ENCODE measurements around the gene CHP1. TPM values are rescaled to one million over a fixed set of nuclear protein-coding genes. Genes with fewer than 3 reads are reported as not detected.

CHP1 gene
- total RNA-seq, 1 experiment from 2014 or later = 97.7 TPM

GRCh38 chr15:41256103-41256502 is 25.0 kb downstream of the CHP1 start:
- no peak for TF ChIP-seq CTCF (conservative IDR thresholded peaks at IDR 0.05)
- H3K18ac ChIP-seq (ENCODE audit: insufficient read length, low read depth, low read length) = no peak overlapping the region
- no peak for DNase-seq
- no peaks in the 10 kb centered on the region for H4K20me1 ChIP-seq (ENCODE audit: control insufficient read depth, insufficient read depth, insufficient read length)
- H2BK12ac ChIP-seq (ENCODE audit: insufficient read length, low read depth, low read length) = no peak overlapping the region
- Mint-ChIP-seq H3K36me3 (ENCODE audit: insufficient read depth in 1 of 3, low read depth in 3 of 3) (peaks cover 6 to 25% (median 18%) of the 10 kb centered on the region in 3 experiments; a peak in 6 of 7 replicates), H3K27me3 (ENCODE audit: low read depth) (no peaks in the 10 kb centered on the region), H3K27ac (no peak overlapping the region), H3K9me3 (no peaks in the 10 kb centered on the region), H3K4me3 (no peak overlapping the region), H3K4me1 (peaks cover 2% of the 10 kb centered on the region in 2 experiments; a peak in 1 of 4 replicates)
- WGBS (ENCODE audit: extremely low coverage, insufficient read length, low lambda C conversion rate) = no CpG with 5 or more reads among the region's 3 CpGs
- no peak overlapping the region for H3K14ac ChIP-seq (ENCODE audit: insufficient read depth, low read length)
- H2AFZ ChIP-seq (ENCODE audit: low read length) = no peak overlapping the region
- H2BK120ac ChIP-seq (ENCODE audit: low read depth, low read length, poor library complexity, severe bottlenecking) = no peak overlapping the region
- no peak overlapping the region for H2BK15ac ChIP-seq (ENCODE audit: low read depth, low read length)
- no peaks in the 10 kb centered on the region for H3K23me2 ChIP-seq (ENCODE audit: insufficient read length, low read depth, low read length, poor library complexity, severe bottlenecking)
- no peak overlapping the region for H3K56ac ChIP-seq (ENCODE audit: insufficient read length, low read depth, low read length)
- no peaks in the 10 kb centered on the region for H3K4me1 ChIP-seq (ENCODE audit: insufficient read depth, low read length)
- H3K9ac ChIP-seq (ENCODE audit: extremely low read depth, insufficient read length, low read length) = no peak overlapping the region
- H3K23ac ChIP-seq (ENCODE audit: insufficient read length, low read depth, low read length) = no peak overlapping the region
- H3K79me2 ChIP-seq (ENCODE audit: insufficient read depth, low read length) = no peaks in the 10 kb centered on the region
- no peak overlapping the region for H3K27ac ChIP-seq (ENCODE audit: insufficient read length, low read depth, low read length)
- no peak overlapping the region for H3K4ac ChIP-seq (ENCODE audit: low read depth, low read length)
- no peak overlapping the region for H3K4me2 ChIP-seq (ENCODE audit: insufficient read depth, insufficient read length, low read length)
- H2BK5ac ChIP-seq (ENCODE audit: insufficient read length, low read length) = no peak overlapping the region
- H4K8ac ChIP-seq (replicated peaks; ENCODE audit: insufficient read length, low read depth, low read length) = no peak overlapping the region
- no peak overlapping the region for H2AK5ac ChIP-seq (ENCODE audit: insufficient read length, low read length)
- no peaks in the 10 kb centered on the region for H3K79me1 ChIP-seq (ENCODE audit: insufficient read depth, low read depth, low read length, poor library complexity, severe bottlenecking)
- no peaks in the 10 kb centered on the region for H3K27me3 ChIP-seq (ENCODE audit: insufficient read depth, low read length)
- no peak overlapping the region for H4K5ac ChIP-seq (ENCODE audit: insufficient read length, low read depth, low read length)
- H3K9me3 ChIP-seq (ENCODE audit: control insufficient read depth, low read depth, low read length) = no peaks in the 10 kb centered on the region
- H2BK20ac ChIP-seq (ENCODE audit: low read depth, low read length, poor library complexity, severe bottlenecking) = no peak overlapping the region
- H4K91ac ChIP-seq (ENCODE audit: insufficient read length, low read depth, low read length) = no peak overlapping the region
- no peak overlapping the region for H3T11ph ChIP-seq (ENCODE audit: low read length)
